CD4-positive, alpha-beta T cell treated with Interleukin-2 at 100 ng/mL for 4 hours (primary cell): ENCODE measurements around the gene LMTK2.
A peak's percentile ranks its signal among the peaks of the same experiment; 100 is the strongest.

Experiments
- DNase-seq: peaks from one replicate; pipeline ENCODE4 v3.0.0-alpha.2; 2020; ENCODE audit warnings: low spot score

Gene LMTK2

DNA sequence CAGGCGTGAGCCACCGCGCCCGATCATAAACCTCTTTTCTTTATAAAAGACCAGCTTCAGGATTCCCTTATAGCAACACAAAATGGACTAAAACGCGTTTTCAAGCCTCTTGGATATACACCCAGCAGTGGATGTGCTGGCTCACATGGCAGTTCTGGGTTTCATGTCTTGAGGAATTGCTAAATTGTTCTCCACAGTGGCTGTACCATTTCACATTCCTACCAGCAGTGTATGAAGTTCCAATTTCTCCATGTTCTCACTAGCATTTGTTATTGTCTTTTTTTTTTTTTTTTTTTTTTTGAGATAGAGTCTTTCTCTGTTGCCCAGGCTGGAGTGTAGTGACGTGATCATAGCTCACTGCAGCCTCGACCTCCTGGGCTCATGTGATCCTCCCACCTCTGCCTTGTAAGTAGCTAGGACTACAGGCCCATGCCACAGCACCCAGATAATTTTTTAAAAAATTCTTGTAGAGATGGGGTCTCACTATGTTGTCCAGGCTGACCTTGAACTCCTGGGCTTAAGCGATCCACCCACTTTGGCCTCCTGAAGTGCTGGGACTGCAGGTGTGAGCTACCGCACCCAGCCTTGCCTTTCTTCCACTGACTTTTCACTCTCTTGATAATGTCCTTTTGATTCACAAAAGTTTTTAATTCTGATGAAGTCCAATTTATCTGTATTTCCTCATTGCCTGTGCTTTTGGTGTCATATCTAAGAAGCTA, 127.9 kb downstream of the LMTK2 start:
- no peak for DNase-seq

DNA sequence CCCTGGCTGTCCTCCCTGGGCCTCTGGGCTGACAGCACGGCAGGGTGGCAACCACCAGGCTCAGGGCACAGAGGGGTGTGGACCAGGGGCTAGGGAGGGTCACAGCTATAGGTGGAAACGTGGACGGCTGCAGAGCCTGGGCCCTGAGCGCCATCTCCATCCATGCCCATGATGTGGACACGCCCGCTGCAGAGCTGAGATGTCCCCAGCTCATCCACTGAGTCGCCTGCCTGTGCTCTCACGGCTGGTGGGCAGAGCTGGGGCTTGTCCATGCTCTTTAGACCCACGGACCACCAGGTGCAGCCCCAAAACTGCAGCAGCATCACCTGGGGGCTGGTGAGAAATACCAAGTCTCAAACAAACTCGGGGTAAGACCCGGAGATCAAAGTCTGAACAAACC, 129.2 kb downstream of the LMTK2 start:
- no peak for DNase-seq

DNA sequence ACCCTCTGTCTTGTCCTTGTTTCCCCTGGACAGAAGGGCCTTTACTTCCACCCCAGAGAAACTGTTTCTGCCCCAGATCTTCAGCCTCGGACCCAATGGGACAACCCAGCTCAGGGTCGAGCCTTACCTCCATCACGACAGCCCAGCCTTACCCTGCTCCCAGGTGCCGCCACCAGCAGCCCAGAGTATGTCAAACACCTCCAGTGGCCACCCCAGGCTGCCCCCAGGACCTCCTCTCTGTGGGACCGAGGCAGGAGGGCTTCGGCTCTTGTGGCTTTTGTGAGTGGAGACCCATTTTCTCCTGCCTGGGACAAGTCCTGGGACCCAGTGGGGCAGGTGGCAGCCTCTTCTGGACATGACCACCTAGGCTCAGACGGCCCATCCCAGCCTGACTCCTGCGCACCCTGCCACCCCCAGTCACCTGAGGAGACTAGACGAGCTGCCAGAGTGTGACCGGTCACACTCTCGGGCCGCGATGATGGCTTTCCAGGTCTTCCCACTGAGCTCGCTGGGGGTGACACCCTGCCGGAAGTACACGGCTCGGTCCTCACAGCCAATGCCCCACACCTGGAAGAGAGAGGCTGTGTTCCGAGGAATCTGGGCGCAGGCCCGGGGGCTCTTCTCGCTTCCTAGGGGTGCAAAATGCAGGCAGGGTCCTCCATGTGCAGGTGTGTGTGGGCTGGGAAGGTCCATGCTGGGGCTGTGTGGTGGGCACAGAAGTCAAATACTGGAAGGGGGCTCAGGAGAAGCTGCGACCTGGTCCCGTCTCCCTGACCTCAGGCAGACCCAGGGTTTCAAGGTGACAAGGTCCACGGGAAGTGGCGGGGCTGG, 129.9 kb downstream of the LMTK2 start:
- DNase-seq: no peak

DNA sequence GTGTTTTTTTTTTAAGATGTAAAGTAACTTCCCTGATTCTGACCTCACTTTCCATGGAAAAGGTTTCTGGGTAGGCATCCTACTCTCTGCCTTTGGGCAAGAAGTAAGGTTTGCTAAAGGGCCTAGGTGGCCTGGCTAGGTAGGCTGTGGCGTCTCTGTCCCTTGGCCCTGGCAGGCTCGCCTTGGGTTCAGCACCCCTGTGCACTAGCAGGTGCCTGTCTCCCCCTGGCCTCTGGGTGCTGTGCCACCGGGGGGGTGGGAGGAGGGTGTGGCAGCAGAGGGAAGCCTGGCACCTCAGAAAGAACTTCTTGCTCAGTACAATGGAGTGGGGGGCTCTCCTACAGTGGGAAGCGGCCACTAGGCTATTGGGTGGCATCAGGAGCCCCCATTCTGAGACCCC, 131.4 kb downstream of the LMTK2 start:
- no peak for DNase-seq

DNA sequence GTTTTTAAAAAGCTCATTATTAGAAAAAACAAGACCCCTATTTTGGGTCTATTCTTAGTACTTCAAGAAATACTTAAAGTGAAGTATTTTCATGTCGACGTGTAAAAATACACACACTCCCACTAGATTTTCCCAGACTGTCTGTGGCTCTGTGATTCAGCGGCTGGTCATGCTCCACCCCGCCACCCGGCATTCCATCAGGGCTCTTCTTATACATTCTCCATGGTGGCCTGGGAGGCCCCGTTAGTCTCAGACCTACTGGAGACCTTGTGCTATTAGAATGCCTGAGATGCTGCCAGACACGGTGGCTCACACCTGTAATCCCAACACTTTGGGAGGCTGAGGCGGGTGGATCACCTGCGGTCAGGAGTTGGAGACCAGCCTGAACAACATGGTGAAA, 132.3 kb downstream of the LMTK2 start:
- no peak for DNase-seq

DNA sequence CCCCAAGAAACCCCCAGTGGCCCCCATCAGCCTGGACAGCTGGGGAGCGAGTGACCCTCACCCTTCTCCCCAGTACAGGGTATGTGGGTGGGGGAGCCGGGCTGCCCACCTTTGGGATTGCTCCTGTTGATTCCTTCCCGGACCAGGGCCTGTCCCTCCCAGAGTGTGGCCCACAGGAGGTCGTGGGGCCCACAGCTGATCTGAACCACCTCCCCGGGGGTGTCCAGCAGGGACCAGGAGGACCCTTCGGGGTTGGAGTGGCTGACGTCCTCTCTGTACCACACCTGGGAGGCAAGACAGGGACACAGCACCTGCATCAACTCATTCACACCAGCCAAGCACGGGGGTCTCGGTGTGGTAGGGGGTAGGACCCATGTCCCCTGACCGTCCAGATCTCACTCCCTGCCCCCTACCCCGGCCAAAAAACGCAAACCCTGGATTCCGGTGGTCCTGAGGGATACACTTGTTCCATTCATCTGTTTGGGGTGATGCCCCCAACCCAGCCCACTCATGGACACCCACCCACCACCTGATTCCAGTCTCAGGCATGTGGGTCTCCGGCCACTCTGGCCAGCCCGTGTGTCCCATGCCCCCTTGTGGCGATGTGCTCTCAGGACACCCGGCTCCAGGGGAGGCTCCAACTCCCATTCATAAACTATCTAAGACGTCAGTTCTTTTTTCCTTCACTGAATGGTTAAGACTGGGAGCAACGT, 134.5 kb downstream of the LMTK2 start:
- DNase-seq: no peak

DNA sequence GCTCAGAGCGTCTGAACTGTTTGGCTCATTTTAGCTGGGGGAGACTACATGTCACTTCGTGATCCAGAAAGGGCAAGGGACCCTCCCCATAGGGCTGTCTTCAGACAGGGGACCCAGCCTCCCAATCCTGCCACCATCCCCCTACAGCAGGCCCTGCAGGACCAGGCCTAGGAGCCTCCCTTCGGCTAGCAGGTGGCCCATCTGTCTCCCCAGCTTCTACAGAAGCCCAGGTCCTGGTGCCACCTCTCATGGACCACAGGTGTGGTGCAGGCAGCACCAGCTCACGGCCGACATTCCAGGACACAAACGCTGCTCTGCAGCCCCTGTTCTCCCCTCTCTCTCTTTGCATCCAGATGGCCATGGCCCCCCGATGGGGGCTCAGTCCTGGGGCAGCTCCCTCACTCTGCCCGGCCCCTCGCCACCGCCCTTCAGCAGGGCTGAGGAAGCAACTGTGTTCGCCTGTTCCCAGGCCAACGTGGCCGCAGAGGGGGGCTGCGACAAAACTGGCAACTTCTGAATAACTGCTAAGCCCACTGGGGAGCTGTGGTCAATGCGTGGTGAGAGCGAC, 135.1 kb downstream of the LMTK2 start:
- DNase-seq: no peak

DNA sequence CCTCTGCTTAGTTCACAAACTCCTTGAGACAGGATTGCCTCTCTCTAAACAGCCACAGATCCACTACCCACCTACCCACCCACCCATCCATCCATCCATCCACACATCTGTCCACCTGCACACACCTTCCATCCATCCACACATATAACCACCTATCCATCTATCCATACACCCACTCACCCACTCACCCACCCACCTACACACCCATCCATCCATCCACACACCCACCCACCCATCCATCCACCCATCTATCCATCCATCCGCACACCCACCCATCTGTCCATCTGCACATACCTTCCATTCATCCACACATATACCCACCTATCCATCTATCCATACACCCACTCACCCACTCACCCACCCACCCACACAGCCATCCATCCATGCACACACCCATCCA, 135.7 kb downstream of the LMTK2 start:
- no peak for DNase-seq

DNA sequence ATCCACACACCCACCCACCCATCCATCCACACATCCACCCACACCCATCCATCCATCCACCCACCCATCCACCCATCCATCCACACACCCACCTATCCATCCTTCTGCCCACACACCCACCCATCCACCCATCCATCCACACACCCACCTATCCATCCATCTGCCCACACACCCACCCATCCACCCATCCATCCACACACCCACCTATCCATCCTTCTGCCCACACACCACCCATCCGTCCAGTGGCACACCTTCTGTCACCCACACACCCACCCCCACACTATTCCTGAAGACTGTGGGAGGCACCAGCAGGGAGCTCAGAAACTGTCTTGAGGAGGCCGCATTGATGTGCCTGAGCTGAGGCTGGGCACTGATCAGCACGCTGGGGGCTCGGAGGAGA, 136.3 kb downstream of the LMTK2 start:
- no peak for DNase-seq

DNA sequence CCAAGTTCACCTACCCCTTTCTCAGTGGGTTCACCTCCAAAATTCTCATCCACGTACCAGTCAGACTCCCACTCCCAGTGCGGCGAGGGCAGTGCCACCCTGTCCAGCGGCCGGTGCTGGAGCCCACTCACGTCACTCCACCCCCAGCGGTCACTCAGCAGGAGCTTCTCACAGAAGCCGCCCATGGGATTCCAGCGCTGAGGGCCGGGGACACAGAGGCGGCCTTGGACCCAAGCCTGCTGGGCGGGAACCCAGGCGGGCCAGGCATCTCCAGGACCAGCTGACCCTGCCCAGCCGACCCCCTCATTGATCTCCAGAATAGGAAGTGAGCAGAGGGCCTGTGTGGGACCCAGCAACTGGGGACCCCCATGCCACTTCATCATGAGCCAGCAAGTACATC, 138.2 kb downstream of the LMTK2 start:
- DNase-seq: no peak

DNA sequence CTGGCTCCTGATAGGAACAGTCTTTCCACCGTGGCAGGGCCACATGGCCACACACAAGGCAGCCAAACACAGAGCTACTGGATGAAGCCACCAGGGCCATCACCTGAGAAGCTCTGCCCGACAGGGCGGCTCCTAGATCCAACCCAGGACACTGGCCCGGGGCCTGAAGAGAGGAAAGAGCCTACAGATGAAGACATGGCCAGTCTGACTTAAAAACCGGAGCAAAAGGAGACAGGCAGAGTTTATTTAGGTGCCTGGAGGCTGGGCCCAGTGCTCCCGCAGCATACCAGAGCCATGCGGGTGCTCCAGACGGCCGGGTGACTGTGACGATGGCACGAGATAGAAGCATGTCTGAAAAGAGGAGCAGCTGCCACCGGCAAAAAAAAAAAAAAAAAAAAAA, 141.5 kb downstream of the LMTK2 start:
- no peak for DNase-seq

DNA sequence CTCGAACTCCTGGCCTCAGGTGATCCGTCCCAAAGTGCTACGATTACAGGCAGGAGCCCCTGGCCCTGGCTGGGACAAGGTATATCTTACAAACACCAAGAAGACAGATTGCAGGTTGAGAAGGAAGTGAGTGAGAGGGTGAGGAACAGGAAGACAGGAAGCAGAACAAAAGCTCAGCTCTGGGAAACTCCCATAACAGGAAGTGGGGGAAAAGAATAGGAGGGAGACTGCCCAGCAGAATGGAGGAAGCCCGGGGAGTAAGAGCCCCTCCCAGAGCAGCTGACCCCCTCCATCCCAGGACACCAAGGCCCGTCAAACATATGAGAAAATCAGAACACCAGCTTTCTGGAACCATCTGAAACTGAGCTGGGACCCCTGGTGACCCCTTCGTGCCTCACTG, 142.4 kb downstream of the LMTK2 start:
- no peak for DNase-seq

DNA sequence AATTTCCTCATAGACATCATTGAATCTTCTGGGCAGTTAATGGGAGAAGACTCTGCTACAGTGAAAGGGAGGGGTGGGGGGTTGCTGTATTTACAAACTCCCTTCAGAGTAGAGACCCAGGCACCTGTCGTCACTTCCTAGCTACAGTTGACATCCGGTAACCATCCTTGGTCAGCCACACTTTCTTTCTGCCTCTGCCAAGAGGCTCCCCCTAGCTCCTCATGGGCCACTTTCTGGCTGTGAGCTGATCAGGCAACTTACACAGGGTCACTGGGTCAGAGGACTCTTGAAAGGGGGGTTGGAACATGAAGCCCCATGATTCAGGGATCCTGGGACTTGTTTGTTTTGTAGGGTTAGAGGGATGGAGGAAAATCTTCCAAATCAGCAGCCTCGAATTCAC, 144.1 kb downstream of the LMTK2 start:
- peak; percentile 55 for DNase-seq

DNA sequence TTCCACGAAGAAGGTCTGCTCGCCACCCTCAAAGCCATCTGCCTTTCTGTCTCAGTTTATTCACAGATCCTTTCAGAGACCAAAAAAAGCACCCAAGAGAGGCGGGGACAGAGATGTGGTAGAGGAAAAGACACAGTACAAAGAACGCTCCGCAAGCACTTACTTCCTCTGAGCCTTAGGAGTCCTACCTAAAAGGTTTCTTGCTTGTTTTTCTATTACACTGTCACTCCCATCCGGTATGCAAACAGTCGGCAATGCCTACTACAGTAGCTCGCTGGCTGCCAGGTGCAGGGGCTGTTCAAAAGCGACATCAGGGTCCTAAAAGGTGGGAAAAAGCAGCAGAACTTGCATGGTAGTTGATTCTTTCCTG, 144.6 kb downstream of the LMTK2 start:
- peak; percentile 59 for DNase-seq

DNA sequence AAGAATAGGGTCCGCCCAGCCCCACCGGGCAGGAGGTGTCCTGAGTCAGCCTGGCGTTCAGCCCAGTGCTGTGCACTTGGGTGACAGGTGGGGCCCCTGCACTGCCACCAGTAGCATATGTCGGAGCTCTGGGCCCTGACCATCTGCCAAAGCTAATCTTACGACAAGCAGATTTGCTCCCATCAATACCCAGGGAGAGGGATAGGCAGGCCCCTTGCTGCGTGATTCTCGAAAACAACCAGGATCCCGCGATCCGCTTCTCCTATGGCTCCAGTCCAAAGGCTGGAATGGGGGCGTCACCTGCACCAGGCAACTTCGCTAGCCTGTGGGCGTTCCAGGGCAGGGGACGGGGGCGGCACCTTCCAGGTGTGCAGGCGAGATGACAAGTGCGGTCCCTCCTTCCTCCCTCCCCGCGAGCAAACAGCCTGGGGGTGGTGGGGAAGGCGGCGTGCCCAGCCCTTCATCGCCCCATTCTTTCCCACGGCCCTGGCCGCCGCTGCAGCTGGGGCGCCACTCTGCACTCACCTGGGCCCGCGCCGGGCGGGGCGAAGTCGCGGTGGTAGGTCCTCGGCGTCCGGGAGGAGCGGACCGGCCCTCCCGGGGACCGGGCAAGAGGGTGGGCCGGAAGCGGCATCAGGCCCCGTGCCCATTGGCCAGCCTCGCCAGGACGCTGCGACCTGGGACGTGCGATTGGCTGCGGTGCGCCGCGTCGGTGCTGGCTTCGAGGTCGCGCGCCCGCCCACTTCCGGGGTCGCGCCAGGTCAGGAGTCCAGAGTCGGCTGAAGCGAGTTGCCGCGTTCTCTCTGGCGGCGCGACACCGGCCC, 145.2 kb downstream of the LMTK2 start, which contains the start of gene TECPR1:
TECPR1 (minus strand) TSS at position 632 of the 824 bp plus-strand sequence. CDS start 6,086 bp downstream, outside the sequence.
- DNase-seq: peak; percentile 86

DNA sequence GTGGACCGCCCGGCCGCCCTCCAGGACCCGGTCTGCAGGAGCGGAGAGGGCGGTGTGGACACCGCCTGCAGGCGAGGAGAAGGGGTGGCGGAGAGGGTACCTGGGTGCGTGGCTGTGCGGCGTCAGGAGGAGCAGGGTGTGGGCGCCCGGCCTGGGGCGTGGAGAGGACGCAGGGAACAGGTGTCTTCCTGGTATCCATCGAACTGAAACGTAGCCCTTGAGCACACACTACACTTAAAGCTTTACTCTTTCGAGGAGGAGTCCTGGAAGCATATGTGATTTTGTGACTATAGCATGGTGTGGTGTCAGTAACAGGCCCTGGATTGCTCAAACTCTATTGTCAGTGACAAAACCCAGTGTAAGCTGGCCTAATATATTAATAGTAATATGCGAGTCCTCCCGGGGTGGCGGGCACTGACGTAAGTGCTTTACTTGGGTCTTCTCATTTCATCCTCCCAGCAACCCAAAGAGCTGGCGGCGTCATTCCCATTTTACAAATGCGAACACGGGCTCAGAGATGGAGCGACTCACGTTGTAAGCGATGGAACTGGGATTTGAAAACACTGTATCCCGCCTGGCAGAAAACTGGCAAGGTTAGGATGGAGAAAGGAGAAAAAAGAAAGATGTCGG, 145.9 kb downstream of the LMTK2 start:
- no peak for DNase-seq

DNA sequence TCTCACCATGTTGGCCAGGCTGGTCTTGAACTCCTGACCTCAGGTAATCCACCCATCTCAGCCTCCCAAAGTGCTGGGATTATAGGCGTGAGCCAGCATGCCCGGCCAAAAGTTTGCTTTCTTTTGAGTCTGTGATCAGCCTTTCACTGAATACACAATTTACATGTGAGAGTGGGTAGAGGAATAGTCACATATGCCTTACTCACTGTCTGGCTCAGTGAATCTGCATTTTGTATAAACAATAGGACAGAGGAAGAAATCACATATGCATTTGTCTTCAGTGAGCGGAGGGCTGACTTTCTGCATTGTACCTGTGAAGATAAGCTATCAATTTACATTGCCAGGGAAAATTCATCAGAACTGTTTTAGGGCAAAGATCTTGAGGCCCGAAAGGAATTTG, 147.9 kb downstream of the LMTK2 start:
- DNase-seq: no peak

DNA sequence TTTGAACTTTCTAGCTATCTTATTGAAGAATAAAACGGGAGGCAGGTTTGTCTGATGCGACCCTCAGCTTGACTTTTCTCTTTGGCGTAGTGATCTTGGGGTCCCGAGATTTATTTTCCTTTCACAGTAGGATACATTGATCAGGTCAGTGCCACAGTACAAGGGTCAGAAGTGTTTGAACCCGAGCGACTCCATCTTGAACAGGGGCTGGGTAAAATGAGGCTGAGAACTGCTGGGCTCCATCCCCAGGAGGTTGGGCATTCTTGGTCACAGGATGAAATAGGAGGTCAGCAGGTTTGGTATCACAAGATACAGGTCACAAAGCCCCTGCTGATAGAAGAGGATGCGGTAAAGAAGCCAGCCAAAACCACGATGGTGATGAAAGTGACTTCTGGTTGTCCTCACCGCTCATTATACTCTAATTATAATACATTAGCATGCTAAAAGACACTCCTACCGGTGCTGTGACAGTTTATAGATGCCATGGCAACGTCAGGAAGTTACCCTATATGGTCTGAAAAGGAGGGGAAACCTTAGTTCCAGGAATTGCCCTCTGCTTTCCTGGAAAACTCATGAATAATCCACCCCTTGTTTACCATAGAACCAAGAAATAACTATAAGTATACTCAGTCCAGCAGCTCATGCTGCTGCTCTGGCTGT, 148.4 kb downstream of the LMTK2 start:
- DNase-seq: peak; percentile 66

DNA sequence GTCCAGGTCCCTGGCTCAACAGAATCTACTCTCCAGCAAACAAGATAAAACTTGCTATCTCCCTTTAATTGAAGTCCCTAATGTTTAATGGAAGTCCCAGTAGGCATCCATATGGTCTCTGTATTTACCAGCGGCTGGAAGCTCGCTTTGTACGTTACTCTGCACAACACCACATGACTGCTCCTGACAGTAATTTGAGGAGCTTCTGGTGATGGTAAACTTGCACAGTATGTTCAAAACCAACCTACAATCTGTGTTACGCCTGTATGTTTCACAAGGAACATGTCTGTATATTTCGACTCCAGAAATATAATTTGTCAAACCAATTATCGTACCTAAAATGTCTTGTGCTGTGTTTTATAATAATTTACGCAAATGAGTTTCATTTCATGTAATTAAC, 149.8 kb downstream of the LMTK2 start:
- no peak for DNase-seq

DNA sequence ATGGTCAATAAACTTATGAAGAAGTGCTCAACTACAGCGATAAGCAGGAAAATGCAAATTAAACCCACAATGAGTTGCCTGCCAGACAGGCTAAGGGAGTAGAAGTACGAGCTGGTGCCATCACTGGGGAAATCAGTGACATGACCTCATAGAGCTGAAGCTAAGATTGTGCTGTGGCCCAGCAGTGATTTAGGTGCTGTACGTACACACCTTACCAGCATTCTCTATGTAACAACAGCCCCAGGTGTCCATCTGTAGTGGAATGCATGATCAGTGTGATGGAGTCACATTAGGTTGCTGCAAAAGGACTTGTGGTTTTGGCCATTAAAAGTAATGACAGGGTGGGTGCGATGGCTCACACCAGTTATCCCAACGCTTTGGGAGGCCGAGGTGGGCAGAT, 151.0 kb downstream of the LMTK2 start:
- no peak for DNase-seq
